ENCODE results near the gene TNFSF8.

The TNFSF8 gene

DNA sequence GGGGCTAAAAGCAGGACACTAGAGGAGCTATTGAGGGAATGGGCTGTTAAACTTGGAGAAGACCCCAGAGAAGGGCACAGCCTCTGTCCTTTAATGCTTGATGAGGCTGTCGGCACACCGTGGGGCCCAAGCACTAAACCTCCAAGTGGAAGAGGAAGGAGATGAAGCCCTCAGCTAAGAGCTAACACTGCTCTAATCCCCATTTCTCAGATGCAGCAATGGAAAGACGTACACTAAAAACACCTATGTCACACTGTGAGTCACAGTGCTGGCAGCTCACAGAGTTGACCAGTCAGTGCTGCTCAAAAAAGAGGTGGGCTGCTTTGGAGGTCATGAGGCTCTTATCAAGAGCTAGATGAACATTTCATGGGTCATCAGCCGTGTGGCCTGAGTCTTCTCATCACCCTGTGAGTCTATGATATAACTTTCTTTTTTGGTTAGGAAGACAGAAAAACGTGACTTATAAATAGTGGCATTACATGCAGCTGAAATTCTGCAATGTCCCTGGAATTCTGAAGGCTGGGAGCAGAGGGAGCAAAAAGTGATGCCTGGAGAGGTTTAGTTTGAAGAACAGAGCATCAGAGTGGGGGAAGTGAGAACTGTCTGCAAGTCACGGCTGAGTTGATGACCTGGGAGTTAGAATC, 21.5 kb downstream of the TNFSF8 start:
- H2AFZ ChIP-seq (ENCODE audit: low read depth, low read length), result no peak overlapping the region
- no peaks in the 10 kb centered on the region for H3K36me3 ChIP-seq (ENCODE audit: insufficient read depth, low read length)
- H3K4me1 ChIP-seq (ENCODE audit: insufficient read depth, low read length), result no peaks in the 10 kb centered on the region
- no peaks in the 10 kb centered on the region for H3K27me3 ChIP-seq (ENCODE audit: insufficient read depth, low read length)
- no peak overlapping the region for H3K4me3 ChIP-seq (ENCODE audit: low read length)
- H3K9me3 ChIP-seq (ENCODE audit: low read length), result no peaks in the 10 kb centered on the region

- Histone ChIP-seq H3K36me3 (ENCODE audit: insufficient read depth, low read length) (no peaks in the 10 kb centered on the region), H3K4me1 (ENCODE audit: insufficient read depth, low read length) (no peaks in the 10 kb centered on the region)
Measured at GRCh38 chr9:114908104-114908622, 22.2 kb downstream of the TNFSF8 start.

DNA sequence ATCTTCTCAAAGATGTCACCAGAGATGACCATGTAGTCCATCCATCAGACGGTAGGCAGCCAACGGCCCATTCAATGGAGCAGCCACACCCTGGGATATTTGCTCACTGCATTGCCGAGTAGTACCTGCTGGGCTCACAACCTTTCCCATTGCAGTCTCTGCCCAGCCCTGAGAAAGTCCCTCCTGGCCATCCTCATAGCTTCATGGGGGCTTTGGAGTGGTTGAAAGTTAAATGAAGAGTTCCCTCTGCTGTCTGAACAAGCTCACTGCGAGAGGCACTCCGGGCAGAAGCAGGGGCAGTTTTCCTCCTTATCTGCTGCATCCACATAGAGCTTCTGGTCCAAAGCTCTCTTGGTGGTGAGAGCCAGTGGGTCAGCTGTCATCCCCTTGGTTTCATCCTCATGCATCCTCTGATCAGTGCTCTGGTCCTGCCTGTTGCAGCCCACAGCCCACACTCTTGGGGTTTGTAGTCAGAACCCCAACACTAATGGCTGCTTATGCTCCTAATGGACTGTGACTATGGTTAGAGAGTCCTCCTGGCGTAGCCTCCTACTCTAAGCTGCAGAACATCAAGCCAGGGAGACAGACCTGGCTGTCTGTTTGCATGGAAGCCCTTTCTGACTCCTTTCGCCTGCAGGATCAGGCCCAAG, 23.3 kb downstream of the TNFSF8 start:
- no peak overlapping the region for H2AFZ ChIP-seq (ENCODE audit: low read depth, low read length)
- H3K4me1 ChIP-seq (ENCODE audit: insufficient read depth, low read length), result no peaks in the 10 kb centered on the region
- H3K9me3 ChIP-seq (ENCODE audit: low read length), result no peaks in the 10 kb centered on the region
- no peak overlapping the region for H3K4me3 ChIP-seq (ENCODE audit: low read length)
- no peaks in the 10 kb centered on the region for H3K27me3 ChIP-seq (ENCODE audit: insufficient read depth, low read length)
- H3K36me3 ChIP-seq (ENCODE audit: insufficient read depth, low read length), result no peaks in the 10 kb centered on the region

More at GRCh38 chr9:114908104-114908622, 22.2 kb downstream of the TNFSF8 start:
- no peaks in the 10 kb centered on the region for H3K27me3 ChIP-seq (ENCODE audit: insufficient read depth, low read length)
- no peak overlapping the region for H3K4me3 ChIP-seq (ENCODE audit: low read length)
- H2AFZ ChIP-seq (ENCODE audit: low read depth, low read length), result no peak overlapping the region
- H3K9me3 ChIP-seq (ENCODE audit: low read length), result no peaks in the 10 kb centered on the region

- H2AFZ ChIP-seq (ENCODE audit: low read depth, low read length), result no peak overlapping the region
- H3K4me3 ChIP-seq (ENCODE audit: low read length), result no peak overlapping the region
- H3K36me3 ChIP-seq (ENCODE audit: insufficient read depth, low read length), result no peaks in the 10 kb centered on the region
- H3K4me1 ChIP-seq (ENCODE audit: insufficient read depth, low read length), result no peaks in the 10 kb centered on the region
- H3K9me3 ChIP-seq (ENCODE audit: low read length), result no peaks in the 10 kb centered on the region
- no peaks in the 10 kb centered on the region for H3K27me3 ChIP-seq (ENCODE audit: insufficient read depth, low read length)
Measured at GRCh38 chr9:114905170-114905940, 25.0 kb downstream of the TNFSF8 start.

GRCh38 chr9:114902786-114903524, 27.4 kb downstream of the TNFSF8 start:
- H3K27me3 ChIP-seq (ENCODE audit: insufficient read depth, low read length), result no peaks in the 10 kb centered on the region
- H3K9me3 ChIP-seq (ENCODE audit: low read length), result no peaks in the 10 kb centered on the region
- H2AFZ ChIP-seq (ENCODE audit: low read depth, low read length), result no peak overlapping the region
- H3K4me3 ChIP-seq (ENCODE audit: low read length), result no peak overlapping the region
- H3K36me3 ChIP-seq (ENCODE audit: insufficient read depth, low read length), result no peaks in the 10 kb centered on the region
- no peaks in the 10 kb centered on the region for H3K4me1 ChIP-seq (ENCODE audit: insufficient read depth, low read length)

DNA sequence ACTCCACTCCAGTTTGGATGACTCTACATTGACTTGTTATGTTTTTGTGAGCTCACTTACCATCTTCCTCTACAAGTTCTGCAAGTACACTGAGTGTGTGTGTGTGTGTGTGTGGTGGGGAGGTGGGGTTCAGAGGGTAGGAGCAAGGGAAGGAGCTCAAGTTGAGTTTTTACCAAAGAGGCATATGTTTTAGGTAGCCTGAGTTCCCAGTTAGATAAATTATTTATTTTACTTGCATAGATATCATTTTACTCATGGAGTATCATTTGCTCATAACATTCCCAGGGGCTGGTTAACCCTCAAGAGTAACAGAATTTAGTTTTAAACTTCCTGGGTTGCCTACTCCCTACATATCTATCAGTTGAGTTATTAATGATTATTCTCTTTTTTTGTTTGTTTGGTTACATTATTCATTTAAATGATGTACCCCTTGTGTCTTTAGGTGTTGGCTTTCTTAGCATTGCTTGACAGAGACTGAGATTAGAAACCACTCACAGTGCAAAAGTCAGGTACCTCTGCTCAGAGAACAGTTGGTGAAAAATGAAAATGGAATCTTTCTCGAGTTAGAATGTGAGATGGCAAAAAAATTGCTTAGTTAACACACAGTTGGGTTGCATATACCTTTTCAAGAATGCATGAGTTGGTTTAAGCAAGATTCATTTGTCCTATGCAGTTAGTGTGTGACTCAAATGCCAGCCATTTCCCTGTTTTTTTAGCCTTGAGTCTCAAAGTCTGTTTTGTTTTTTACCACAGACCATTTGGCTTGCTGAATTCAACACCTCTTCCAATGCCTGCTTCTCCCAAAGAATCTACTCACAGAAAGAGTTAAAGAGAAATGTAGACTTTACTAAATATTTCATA, 29.2 kb downstream of the TNFSF8 start:
- no peaks in the 10 kb centered on the region for H3K4me1 ChIP-seq (ENCODE audit: insufficient read depth, low read length)
- H2AFZ ChIP-seq (ENCODE audit: low read depth, low read length), result no peak overlapping the region
- H3K36me3 ChIP-seq (ENCODE audit: insufficient read depth, low read length), result no peaks in the 10 kb centered on the region
- H3K9me3 ChIP-seq (ENCODE audit: low read length), result no peaks in the 10 kb centered on the region
- H3K4me3 ChIP-seq (ENCODE audit: low read length), result no peak overlapping the region
- no peaks in the 10 kb centered on the region for H3K27me3 ChIP-seq (ENCODE audit: insufficient read depth, low read length)

- H2AFZ ChIP-seq (ENCODE audit: low read depth, low read length), result no peak overlapping the region
- H3K4me1 ChIP-seq (ENCODE audit: insufficient read depth, low read length), result peaks cover 5% of the 10 kb centered on the region
- H3K27me3 ChIP-seq (ENCODE audit: insufficient read depth, low read length), result no peaks in the 10 kb centered on the region
- no peaks in the 10 kb centered on the region for H3K36me3 ChIP-seq (ENCODE audit: insufficient read depth, low read length)
- no peaks in the 10 kb centered on the region for H3K9me3 ChIP-seq (ENCODE audit: low read length)
- H3K4me3 ChIP-seq (ENCODE audit: low read length), result no peak overlapping the region
Measured at GRCh38 chr9:114899995-114900394, 30.4 kb downstream of the TNFSF8 start.

DNA sequence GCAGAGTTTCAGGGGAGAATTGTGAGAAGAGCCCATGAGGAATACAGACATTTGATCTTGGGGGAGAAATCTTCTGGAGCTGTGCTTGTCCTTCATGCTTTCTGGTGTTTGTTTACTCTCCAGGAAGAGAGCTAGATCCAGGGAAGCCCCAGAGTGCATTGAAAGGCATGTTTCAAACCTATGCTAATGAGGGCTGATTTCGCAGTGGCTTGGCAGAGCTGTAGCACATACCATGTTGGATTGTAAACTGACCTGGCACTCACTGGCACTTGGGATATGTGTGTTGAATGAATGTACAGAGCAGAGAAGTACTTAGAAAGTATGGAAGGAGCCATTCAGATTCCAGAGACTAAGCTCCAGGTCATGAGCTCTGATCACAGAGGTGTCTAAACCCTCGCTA, 30.9 kb downstream of the TNFSF8 start:
- no peaks in the 10 kb centered on the region for H3K27me3 ChIP-seq (ENCODE audit: insufficient read depth, low read length)
- peaks cover 10% of the 10 kb centered on the region for H3K4me1 ChIP-seq (ENCODE audit: insufficient read depth, low read length)
- H3K36me3 ChIP-seq (ENCODE audit: insufficient read depth, low read length), result no peaks in the 10 kb centered on the region
- no peak overlapping the region for H3K4me3 ChIP-seq (ENCODE audit: low read length)
- H3K9me3 ChIP-seq (ENCODE audit: low read length), result no peaks in the 10 kb centered on the region
- H2AFZ ChIP-seq (ENCODE audit: low read depth, low read length), result no peak overlapping the region

DNA sequence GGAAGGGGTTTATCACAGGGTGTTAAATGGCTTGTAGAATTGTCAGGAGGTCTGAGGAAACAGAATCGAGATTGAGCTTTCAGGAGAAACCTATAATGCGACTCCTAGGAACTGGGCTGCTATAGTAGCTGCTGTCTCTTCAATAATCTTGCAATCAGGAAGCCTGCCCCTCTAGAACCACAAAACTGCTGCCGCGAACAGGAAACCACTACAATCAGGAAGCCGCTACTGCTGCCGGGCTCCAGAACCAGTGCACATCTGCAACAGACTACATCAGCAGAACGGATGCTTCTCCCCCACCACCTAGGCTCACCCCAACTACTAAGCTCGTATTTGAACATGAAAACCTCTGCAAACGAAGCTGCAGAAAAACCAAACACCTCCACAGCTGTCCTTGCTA, 31.6 kb downstream of the TNFSF8 start:
- no peak overlapping the region for H3K4me3 ChIP-seq (ENCODE audit: low read length)
- H3K36me3 ChIP-seq (ENCODE audit: insufficient read depth, low read length), result no peaks in the 10 kb centered on the region

GRCh38 chr9:114897196-114897595, 33.2 kb downstream of the TNFSF8 start:
- no peak overlapping the region for H2AFZ ChIP-seq (ENCODE audit: low read depth, low read length)
- no peak overlapping the region for H3K4me3 ChIP-seq (ENCODE audit: low read length)
- peaks cover 10% of the 10 kb centered on the region for H3K4me1 ChIP-seq (ENCODE audit: insufficient read depth, low read length)
- H3K9me3 ChIP-seq (ENCODE audit: low read length), result no peaks in the 10 kb centered on the region
- H3K36me3 ChIP-seq (ENCODE audit: insufficient read depth, low read length), result no peaks in the 10 kb centered on the region
- H3K27me3 ChIP-seq (ENCODE audit: insufficient read depth, low read length), result no peaks in the 10 kb centered on the region

More for the DNA sequence above, 31.6 kb downstream of the TNFSF8 start:
- H3K27me3 ChIP-seq (ENCODE audit: insufficient read depth, low read length), result no peaks in the 10 kb centered on the region
- H2AFZ ChIP-seq (ENCODE audit: low read depth, low read length), result no peak overlapping the region
- peaks cover 10% of the 10 kb centered on the region for H3K4me1 ChIP-seq (ENCODE audit: insufficient read depth, low read length)
- no peaks in the 10 kb centered on the region for H3K9me3 ChIP-seq (ENCODE audit: low read length)

- Histone ChIP-seq H3K4me3 (ENCODE audit: low read length) (no peak overlapping the region), H3K4me1 (ENCODE audit: insufficient read depth, low read length) (peaks cover 10% of the 10 kb centered on the region), H3K9me3 (ENCODE audit: low read length) (no peaks in the 10 kb centered on the region), H3K36me3 (ENCODE audit: insufficient read depth, low read length) (no peaks in the 10 kb centered on the region), H2AFZ (ENCODE audit: low read depth, low read length) (no peak overlapping the region), H3K27me3 (ENCODE audit: insufficient read depth, low read length) (no peaks in the 10 kb centered on the region)
Measured at GRCh38 chr9:114896344-114896743, 34.0 kb downstream of the TNFSF8 start.

GRCh38 chr9:114895521-114895991, 34.8 kb downstream of the TNFSF8 start:
- H3K36me3 ChIP-seq (ENCODE audit: insufficient read depth, low read length), result no peaks in the 10 kb centered on the region
- H3K27me3 ChIP-seq (ENCODE audit: insufficient read depth, low read length), result no peaks in the 10 kb centered on the region
- no peaks in the 10 kb centered on the region for H3K9me3 ChIP-seq (ENCODE audit: low read length)
- no peak overlapping the region for H2AFZ ChIP-seq (ENCODE audit: low read depth, low read length)
- peaks cover 10% of the 10 kb centered on the region for H3K4me1 ChIP-seq (ENCODE audit: insufficient read depth, low read length)
- no peak overlapping the region for H3K4me3 ChIP-seq (ENCODE audit: low read length)
